Natural killer cell (primary cell): ENCODE results near the gene STAG2. TPM values are rescaled to one million over a fixed set of nuclear protein-coding genes. Genes with fewer than 3 reads are reported as not detected.

Experiments
- ATAC-seq, 3 donors: fragments of 150-1000 bp in 2 of 3; fragments of 200-7000 bp in 1 of 3; cut with Tn5 transposase; 1 replicate in 1 of 3; 2 replicates in 2 of 3; pipeline ENCODE4 v1.10.0; 2021; ENCODE audit warnings: mild to moderate bottlenecking in 2 of 3, moderate library complexity in 2 of 3
- DNase-seq, 2 donors: peaks; one replicate each; pipeline versions ENCODE4 v3.0.0 to v3.0.0-alpha.2; 2013 to 2021; ENCODE audit warnings: mixed read lengths in 1 of 2
- H3K27ac ChIP-seq: one replicate; pipeline ENCODE4 v1.5.1; 2013; ENCODE audit warnings: mild to moderate bottlenecking, low read length
- H3K27me3 ChIP-seq: one replicate; pipeline ENCODE4 v1.6.1; 2013; ENCODE audit warnings: low read length; ENCODE audit not compliant: control insufficient read depth, insufficient read depth
- H3K36me3 ChIP-seq: one replicate; pipeline ENCODE4 v1.6.1; 2013; ENCODE audit warnings: low read length; ENCODE audit not compliant: control insufficient read depth, insufficient read depth
- H3K4me1 ChIP-seq: one replicate; pipeline ENCODE4 v1.6.1; 2013; ENCODE audit warnings: low read length; ENCODE audit not compliant: control insufficient read depth, insufficient read depth
- H3K4me3 ChIP-seq: one replicate; pipeline ENCODE4 v1.5.1; 2013; ENCODE audit warnings: low read length
- H3K9me3 ChIP-seq: one replicate; pipeline ENCODE4 v1.6.1; 2013; ENCODE audit warnings: low read length; ENCODE audit not compliant: control insufficient read depth, insufficient read depth
- H3K27ac Mint-ChIP-seq, 2 donors: one replicate each; pipeline ENCODE4 v1.8.0; 2022; ENCODE audit warnings: mild to moderate bottlenecking in 2 of 2, mixed read lengths in 2 of 2, moderate library complexity in 1 of 2
- H3K27me3 Mint-ChIP-seq, 2 donors: one replicate each; pipeline ENCODE4 v1.8.0; 2022; ENCODE audit warnings: low read depth in 2 of 2, mixed read lengths in 2 of 2
- H3K36me3 Mint-ChIP-seq: one replicate; pipeline ENCODE4 v1.8.0; 2022; ENCODE audit warnings: mixed read lengths
- H3K4me1 Mint-ChIP-seq, 2 donors: one replicate each; pipeline ENCODE4 v1.8.0; 2022; ENCODE audit warnings: mixed read lengths in 2 of 2
- H3K4me3 Mint-ChIP-seq: one replicate; pipeline ENCODE4 v1.8.0; 2022; ENCODE audit warnings: mild to moderate bottlenecking, moderate library complexity, mixed read lengths
- H3K9me3 Mint-ChIP-seq, 2 donors: one replicate each; pipeline ENCODE4 v1.8.0; 2022; ENCODE audit warnings: mixed read lengths in 2 of 2
- CTCF ChIP-seq: fragments of 200-600 bp; IDR thresholded peaks from one replicate; pipeline ENCODE4 v1.8.0; 2022; ENCODE audit warnings: antibody characterized with exemption
- WGBS: methylation state at CpG from one replicate; pipeline ENCODE4 v1.1.7; 2013; ENCODE audit warnings: missing lambda C conversion rate; ENCODE audit not compliant: insufficient coverage; 5-methylcytosine and 5-hydroxymethylcytosine counted together
- intact Hi-C: fragments of 100-400 bp; cut with micrococcal nuclease; formaldehyde crosslinking; loops from one replicate; pipeline ENCODE4 v1.14.2; 2022
- total RNA-seq, 4 donors: library from RNA; stranded (reverse); fragments of 120-200 nt in 1 of 4; gene quantifications; one replicate each; pipeline versions ENCODE4 v1.2.3 to v1.2.4, GENCODE V29; 2013 to 2022

STAG2 gene
- total RNA-seq, 3 donors from 2014 or later (not counting 1 experiment from before 2014, with no cell fraction given) = 91.7 to 97.2 (median 92.4) TPM

- peak overlapping the region; percentile 100 for H3K4me3 ChIP-seq
- peaks cover 3% of the 10 kb centered on the region for H3K4me1 ChIP-seq
- intact Hi-C loops = loop anchor here (5.0 kb wide), 5 partner anchors 49 to 399 kb away; no protein-coding TSS in a partner anchor
- no peaks in the 10 kb centered on the region for H3K36me3 ChIP-seq
- Mint-ChIP-seq H3K36me3 (peaks cover 10% of the 10 kb centered on the region), H3K9me3 (no peaks in the 10 kb centered on the region), H3K4me3 (peak overlapping the region; percentile 99), H3K4me1 (peaks cover 37 to 40% of the 10 kb centered on the region in 2 donors), H3K27me3 (no peaks in the 10 kb centered on the region), H3K27ac (peak overlapping the region; percentile 99 to 100)
- H3K27me3 ChIP-seq = no peaks in the 10 kb centered on the region
- peak; percentile 61 to 76 (median 69) for ATAC-seq
- peak overlapping the region; percentile 100 for H3K27ac ChIP-seq
- 0% methylated on average over 15 of the region's 22 CpGs for WGBS
- no peak for TF ChIP-seq CTCF
- peak; percentile 66 to 92 for DNase-seq
- no peaks in the 10 kb centered on the region for H3K9me3 ChIP-seq
These were observed 1.4 kb downstream of the STAG2 start for GRCh38 chrX:123962794-123963373.

GRCh38 chrX:123964156-123964834 lies 2.8 kb downstream of the STAG2 start:
- no peaks in the 10 kb centered on the region for H3K36me3 ChIP-seq
- H3K9me3 ChIP-seq = no peaks in the 10 kb centered on the region
- H3K4me1 Mint-ChIP-seq = peaks cover 38 to 40% of the 10 kb centered on the region in 2 donors
- H3K27me3 Mint-ChIP-seq = no peaks in the 10 kb centered on the region
- no peak for TF ChIP-seq CTCF
- intact Hi-C loops = loop anchor here (5.0 kb wide), 5 partner anchors 48 to 398 kb away; no protein-coding TSS in a partner anchor
- H3K9me3 Mint-ChIP-seq = no peaks in the 10 kb centered on the region
- peak overlapping the region; percentile 99 for H3K4me3 Mint-ChIP-seq
- peak overlapping the region; percentile 99 to 100 for H3K27ac Mint-ChIP-seq
- no peak for ATAC-seq
- peak overlapping the region; percentile 100 for H3K27ac ChIP-seq
- H3K4me1 ChIP-seq = peaks cover 4% of the 10 kb centered on the region
- DNase-seq = no peak
- no CpG with 5 or more reads among the region's 2 CpGs for WGBS
- no peak overlapping the region for H3K4me3 ChIP-seq
- H3K36me3 Mint-ChIP-seq = peaks cover 10% of the 10 kb centered on the region
- H3K27me3 ChIP-seq = no peaks in the 10 kb centered on the region

GRCh38 chrX:123965712-123966111 lies 4.2 kb downstream of the STAG2 start:
- intact Hi-C loops = no loop called here

More at GRCh38 chrX:123965712-123966111, 4.2 kb downstream of the STAG2 start:
- no peak overlapping the region for H3K4me3 ChIP-seq
- TF ChIP-seq CTCF = no peak
- H3K4me1 ChIP-seq = peaks cover 7% of the 10 kb centered on the region
- no peaks in the 10 kb centered on the region for H3K9me3 Mint-ChIP-seq
- H3K27ac Mint-ChIP-seq = no peak overlapping the region
- no peaks in the 10 kb centered on the region for H3K27me3 Mint-ChIP-seq
- H3K36me3 ChIP-seq = no peaks in the 10 kb centered on the region
- DNase-seq (no peak), ATAC-seq (no peak)
- peaks cover 10% of the 10 kb centered on the region for H3K36me3 Mint-ChIP-seq
- H3K4me3 Mint-ChIP-seq = no peak overlapping the region
- H3K4me1 Mint-ChIP-seq = peaks cover 43 to 44% of the 10 kb centered on the region in 2 donors
- WGBS = 90% methylated on average over 4 of the region's 6 CpGs
- H3K27ac ChIP-seq = no peak overlapping the region
- H3K9me3 ChIP-seq = no peaks in the 10 kb centered on the region
- no peaks in the 10 kb centered on the region for H3K27me3 ChIP-seq
